IMR-90 (cell line): ENCODE results near the gene DELE1. TPM values are rescaled to one million over a fixed set of nuclear protein-coding genes. Genes with fewer than 3 reads are reported as not detected.

ENCODE experiments used
- ATAC-seq: fragments of 200-7000 bp; cut with Tn5 transposase; 2 replicates; pipeline ENCODE4 v1.9.1; 2020; ENCODE audit warnings: low read depth, mild to moderate bottlenecking, moderate library complexity
- BruUV-seq: library from RNA; stranded (reverse); fragments of 400-500 nt; replicated peaks from 2 replicates; lab custom pipeline; 2021; lab: Mats Ljungman, UMichigan
- CTCF ChIA-PET: fragments of 300-600 bp; formaldehyde crosslinking; extraction: SDS; loops from one replicate; lab custom pipeline; 2021; ENCODE audit warnings: antibody characterized with exemption; lab: Yijun Ruan, JAX
- POLR2A ChIA-PET: fragments of 300-600 bp; sonication (Branson Sonifier 250); formaldehyde crosslinking; loops from one replicate; lab custom pipeline; 2022; ENCODE audit warnings: antibody characterized with exemption; ENCODE audit not compliant: unreplicated experiment; lab: Charles Lee
- DNase-seq: peaks from one replicate; pipeline ENCODE4 v3.0.0; 2013
- H2AFZ ChIP-seq: replicated peaks from 2 replicates; pipeline ENCODE3; 2013; ENCODE audit warnings: low read length, mild to moderate bottlenecking; ENCODE audit not compliant: poor library complexity
- H2AK5ac ChIP-seq: 2 replicates; pipeline ENCODE4 v1.6.1; 2013; ENCODE audit warnings: low read depth, low read length, inconsistent platforms
- H2AK9ac ChIP-seq: replicated peaks from 2 replicates; pipeline ENCODE3; 2013; ENCODE audit warnings: mild to moderate bottlenecking, low read depth, low read length, moderate library complexity; ENCODE audit not compliant: poor library complexity
- H2BK120ac ChIP-seq: 2 replicates; pipeline ENCODE4 v1.6.1; 2013; ENCODE audit warnings: low read depth, low read length, inconsistent platforms
- H2BK15ac ChIP-seq: 3 replicates; pipeline ENCODE4 v1.6.1; 2013; ENCODE audit warnings: low read depth, low read length, inconsistent platforms
- H2BK20ac ChIP-seq: 2 replicates; pipeline ENCODE4 v1.6.1; 2013; ENCODE audit warnings: low read depth, mild to moderate bottlenecking, inconsistent platforms, low read length, moderate library complexity
- H2BK5ac ChIP-seq: 2 replicates; pipeline ENCODE4 v1.6.1; 2013; ENCODE audit warnings: mild to moderate bottlenecking, low read depth, low read length, inconsistent platforms; ENCODE audit not compliant: poor library complexity, severe bottlenecking
- H3K14ac ChIP-seq: replicated peaks from 2 replicates; pipeline ENCODE4 v1.6.1; 2013; ENCODE audit warnings: low read depth, low read length, inconsistent platforms
- H3K18ac ChIP-seq: 2 replicates; pipeline ENCODE4 v1.6.1; 2013; ENCODE audit warnings: low read depth, low read length, control low read depth
- H3K23ac ChIP-seq: 2 replicates; pipeline ENCODE4 v1.6.1; 2013; ENCODE audit warnings: low read depth, low read length, inconsistent platforms
- H3K27ac ChIP-seq: 2 replicates; pipeline ENCODE4 v1.5.1; 2013; ENCODE audit warnings: mild to moderate bottlenecking, control low read depth, low read length; ENCODE audit not compliant: insufficient read depth
- H3K27me3 ChIP-seq: 2 replicates; pipeline ENCODE4 v1.6.1; 2013; ENCODE audit warnings: low read length; ENCODE audit not compliant: control insufficient read depth, insufficient read depth
- H3K36me3 ChIP-seq: 2 replicates; pipeline ENCODE4 v1.6.1; 2013; ENCODE audit warnings: low read length, mixed read lengths; ENCODE audit not compliant: control insufficient read depth, insufficient read depth
- H3K4ac ChIP-seq: 2 replicates; pipeline ENCODE4 v1.6.1; 2013; ENCODE audit warnings: low read depth, low read length, inconsistent platforms
- H3K4me1 ChIP-seq: 2 replicates; pipeline ENCODE4 v1.6.1; 2013; ENCODE audit warnings: low read length, mixed read lengths; ENCODE audit not compliant: control insufficient read depth, insufficient read depth
- H3K4me2 ChIP-seq: 2 replicates; pipeline ENCODE4 v1.6.1; 2013; ENCODE audit warnings: low read depth, mild to moderate bottlenecking, control low read depth, low read length, moderate library complexity
- H3K4me3 ChIP-seq: 2 replicates; pipeline ENCODE4 v1.5.1; 2013; ENCODE audit warnings: low read depth, mild to moderate bottlenecking, control low read depth, low read length, moderate library complexity; ENCODE audit not compliant: insufficient read depth
- H3K56ac ChIP-seq: 2 replicates; pipeline ENCODE4 v1.6.1; 2013; ENCODE audit warnings: low read length, inconsistent platforms; ENCODE audit not compliant: insufficient read depth; ENCODE audit errors: extremely low read depth
- H3K79me1 ChIP-seq, 2 experiments: 2 replicates each; pipeline ENCODE4 v1.6.1; 2013; ENCODE audit warnings: low read length in 2 of 2, inconsistent platforms in 1 of 2, low read depth in 1 of 2
- H3K9ac ChIP-seq: 2 replicates; pipeline ENCODE4 v1.6.1; 2013; ENCODE audit warnings: low read depth, low read length, control low read depth
- H3K9me1 ChIP-seq: 2 replicates; pipeline ENCODE4 v1.6.1; 2013; ENCODE audit warnings: low read length, inconsistent platforms; ENCODE audit not compliant: insufficient read depth
- H3K9me3 ChIP-seq: 2 replicates; pipeline ENCODE4 v1.6.1; 2013; ENCODE audit warnings: low read length; ENCODE audit not compliant: control insufficient read depth, insufficient read depth
- H4K20me1 ChIP-seq: 2 replicates; pipeline ENCODE4 v1.6.1; 2013; ENCODE audit warnings: low read length, inconsistent platforms; ENCODE audit not compliant: insufficient read depth
- H4K5ac ChIP-seq: 2 replicates; pipeline ENCODE4 v1.6.1; 2013; ENCODE audit warnings: mild to moderate bottlenecking, low read depth, low read length, control low read depth
- H4K8ac ChIP-seq, 2 experiments: 2 replicates each; pipeline ENCODE4 v1.6.1; 2013; ENCODE audit warnings: low read depth in 2 of 2, low read length in 2 of 2, control low read depth in 1 of 2, inconsistent platforms in 1 of 2
- H4K91ac ChIP-seq: 2 replicates; pipeline ENCODE4 v1.6.1; 2013; ENCODE audit warnings: low read depth, low read length, inconsistent platforms; ENCODE audit not compliant: insufficient read depth
- CEBPB ChIP-seq: IDR thresholded peaks from 2 replicates; pipeline ENCODE4 v1.6.1; 2012; ENCODE audit warnings: low read depth, low read length, improper control_type of control experiment
- CHD1 ChIP-seq: IDR thresholded peaks from 2 replicates; pipeline ENCODE4 v1.6.1; 2012; ENCODE audit warnings: low read depth, low read length, improper control_type of control experiment
- CTCF ChIP-seq: conservative IDR thresholded peaks from 2 replicates; pipeline ENCODE4 v1.5.1; 2012; ENCODE audit warnings: mild to moderate bottlenecking, low read depth, low read length, improper control_type of control experiment
- MAFK ChIP-seq: IDR thresholded peaks from 2 replicates; pipeline ENCODE4 v1.6.1; 2012; ENCODE audit warnings: low read depth, low read length, improper control_type of control experiment
- MAZ ChIP-seq: IDR thresholded peaks from 2 replicates; pipeline ENCODE4 v1.6.1; 2012; ENCODE audit warnings: low read depth, mild to moderate bottlenecking, low read length, improper control_type of control experiment, moderate library complexity, borderline replicate concordance
- POLR2A ChIP-seq: IDR thresholded peaks from 2 replicates; pipeline ENCODE4 v1.6.1; 2012; ENCODE audit warnings: mild to moderate bottlenecking, low read depth, low read length
- RCOR1 ChIP-seq: IDR thresholded peaks from 2 replicates; pipeline ENCODE4 v1.6.1; 2012; ENCODE audit warnings: mild to moderate bottlenecking, low read length, improper control_type of control experiment; ENCODE audit not compliant: insufficient replicate concordance
- RFX5 ChIP-seq: IDR thresholded peaks from 2 replicates; pipeline ENCODE4 v1.8.0; 2012; ENCODE audit warnings: low read depth, mild to moderate bottlenecking, low read length, moderate library complexity
- USF2 ChIP-seq: fragments of 150-350 bp; IDR thresholded peaks from 2 replicates; pipeline ENCODE4 v1.6.1; 2017; ENCODE audit warnings: mild to moderate bottlenecking, antibody characterized with exemption, low read length, low read depth
- WGBS, 2 experiments: methylation state at CpG; one replicate each; pipeline versions ENCODE4 v1.1.5 to v1.1.7; 2013; ENCODE audit warnings: missing lambda C conversion rate in 2 of 2; ENCODE audit not compliant: insufficient read length in 1 of 2; ENCODE audit errors: extremely low coverage in 2 of 2; 5-methylcytosine and 5-hydroxymethylcytosine counted together
- dilution Hi-C: fragments of 300-500 bp; cut with HindIII; formaldehyde crosslinking; loops from one replicate; pipeline ENCODE4 v1.14.3; 2018; ENCODE audit warnings: low sequenced_read_pairs; ENCODE audit not compliant: unreplicated experiment
- in situ Hi-C: fragments of 300-500 bp; cut with MboI; formaldehyde crosslinking; loops from 3 replicates; pipeline ENCODE4 v1.14.3; 2019; ENCODE audit warnings: low sequenced_read_pairs, inconsistent platforms, mixed read lengths
- intact Hi-C: fragments of 100-400 bp; cut with micrococcal nuclease; formaldehyde crosslinking; loops from 2 replicates; pipeline ENCODE4 v1.10.0; 2022
- polyA plus RNA-seq, 3 experiments: library from polyadenylated mRNA; depleted of rRNA; stranded (reverse); fragments of >200 nt; gene quantifications; 2 replicates each; pipeline ENCODE4 v1.2.3, GENCODE V29; 2012; ENCODE audit warnings: low replicate concordance in 1 of 3
- total RNA-seq: library from RNA; depleted of rRNA; stranded (reverse); fragments of >200 nt; gene quantifications from 2 replicates; pipeline ENCODE4 v1.2.3, GENCODE V29; 2012

DELE1 gene
- total and polyA plus RNA-seq, 2 of the 4 experiments (the other 2 are of a cell fraction), result 28.0 to 66.1 TPM

- H2AFZ ChIP-seq, result no peak overlapping the region
- H3K79me1 ChIP-seq, result no peaks in the 10 kb centered on the region
- no peak overlapping the region for H2BK5ac ChIP-seq
- H2AK9ac ChIP-seq, result no peak overlapping the region
- no peak overlapping the region for H2AK5ac ChIP-seq
- no peak overlapping the region for H3K4ac ChIP-seq
- H3K27ac ChIP-seq, result no peak overlapping the region
- ATAC-seq, result no peak
- no peak overlapping the region for H2BK120ac ChIP-seq
- H3K36me3 ChIP-seq, result no peaks in the 10 kb centered on the region
- H3K14ac ChIP-seq, result no peak overlapping the region
- peaks cover 8% of the 10 kb centered on the region; the same call in 1 of the 2 replicates for H3K4me1 ChIP-seq
- dilution Hi-C loops (no loop called here), in situ Hi-C loops (loop anchor here (5.0 kb wide), 1 partner anchor 184 kb away; no protein-coding TSS in a partner anchor), intact Hi-C loops (no loop called here)
- ChIA-PET CTCF (interaction anchor here (1.1 to 4.3 kb wide), 3 partner anchors 179 to 217 kb away, joined by 3 to 31 read pairs (median 28); no protein-coding TSS in a partner anchor), POLR2A (no interaction called here)
- no peak overlapping the region for H4K5ac ChIP-seq
- DNase-seq, result no peak
- no peak overlapping the region for H3K23ac ChIP-seq
- no peak overlapping the region for H3K4me2 ChIP-seq
- no peak for TF ChIP-seq CEBPB
- no peak for TF ChIP-seq MAFK
- TF ChIP-seq RCOR1, result no peak
- no peak for TF ChIP-seq RFX5
- no peak for TF ChIP-seq CTCF
- TF ChIP-seq POLR2A, result no peak
- no peak for TF ChIP-seq CHD1
- TF ChIP-seq MAZ, result no peak
- no peak for TF ChIP-seq USF2
- H4K20me1 ChIP-seq, result peaks cover 2% of the 10 kb centered on the region; the same call in 1 of the 2 replicates
- no peak overlapping the region for H4K91ac ChIP-seq
- 0 out of 2 replicates have a peak, but pooled peaks cover 2% of the 10 kb centered on the region for H3K9me3 ChIP-seq
- WGBS, 2 experiments, result 21% methylated on average over 3 of the region's 8 CpGs; no CpG with 5 or more reads in 1 of the 2 experiments
- no peak overlapping the region for H4K8ac ChIP-seq
- peaks cover 73% of the 10 kb centered on the region for H3K27me3 ChIP-seq
- H3K56ac ChIP-seq, result no peak overlapping the region
- no peak overlapping the region for H3K4me3 ChIP-seq
- no peak overlapping the region for H3K9ac ChIP-seq
- no peaks in the 10 kb centered on the region for H3K9me1 ChIP-seq
- H3K18ac ChIP-seq, result no peak overlapping the region
- no TSS peak for BruUV-seq
- no peak overlapping the region for H2BK20ac ChIP-seq
- H2BK15ac ChIP-seq, result no peak overlapping the region
These were observed 42.5 kb upstream of the DELE1 start for GRCh38 chr5:141880961-141881801.
